Measurements from ENCODE around the gene GPC1. TPM values are rescaled to one million over a fixed set of nuclear protein-coding genes. Genes with fewer than 3 reads are reported as not detected.
A peak's percentile ranks its signal among the peaks of the same experiment; 100 is the strongest.

GPC1 gene
- total RNA-seq, 2 experiments from 2014 or later: 3.4 to 4.7 TPM

GRCh38 chr2:240434728-240435456, 571 bp upstream of the GPC1 start:
- Mint-ChIP-seq H3K4me1 (peaks cover 5% of the 10 kb centered on the region), H3K36me3 (no peaks in the 10 kb centered on the region), H3K9me3 (no peaks in the 10 kb centered on the region), H3K4me3 (peak overlapping the region; percentile 88), H3K27me3 (peaks cover 18% of the 10 kb centered on the region), H3K27ac (peak overlapping the region; percentile 76)
- ATAC-seq (ENCODE audit: low read depth) (peak; percentile 79), DNase-seq (peak; percentile 96)
- POLR2A ChIA-PET: no interaction called here

- Mint-ChIP-seq H3K4me3 (peak overlapping the region; percentile 52), H3K36me3 (no peaks in the 10 kb centered on the region)
- DNase-seq: peak; percentile 62
Observed at GRCh38 chr2:240435948-240436682, 652 bp downstream of the GPC1 start.

GRCh38 chr2:240436683-240437550, 1.5 kb downstream of the GPC1 start:
- Mint-ChIP-seq H3K36me3 (no peaks in the 10 kb centered on the region), H3K27me3 (peaks cover 17% of the 10 kb centered on the region), H3K4me1 (peaks cover 5% of the 10 kb centered on the region), H3K9me3 (no peaks in the 10 kb centered on the region), H3K27ac (no peak overlapping the region), H3K4me3 (peak overlapping the region; percentile 52)
- DNase-seq (no peak), ATAC-seq (ENCODE audit: low read depth) (no peak)
- POLR2A ChIA-PET: interaction anchor here (0.9 to 1.2 kb wide), 3 partner anchors 287 to 411 kb away, joined by 3 read pairs; no protein-coding TSS in a partner anchor

More at GRCh38 chr2:240435948-240436682, 652 bp downstream of the GPC1 start:
- Mint-ChIP-seq H3K27ac (no peak overlapping the region), H3K9me3 (no peaks in the 10 kb centered on the region), H3K27me3 (peaks cover 18% of the 10 kb centered on the region), H3K4me1 (peaks cover 5% of the 10 kb centered on the region)
- peak; percentile 12 for ATAC-seq (ENCODE audit: low read depth)
- POLR2A ChIA-PET: interaction anchor here (0.9 to 1.2 kb wide), 3 partner anchors 286 to 411 kb away, joined by 3 read pairs; no protein-coding TSS in a partner anchor

GRCh38 chr2:240437551-240437860, 2.0 kb downstream of the GPC1 start:
- peaks cover 5% of the 10 kb centered on the region for H3K4me1 Mint-ChIP-seq
- H3K27me3 Mint-ChIP-seq: peaks cover 16% of the 10 kb centered on the region
- H3K9me3 Mint-ChIP-seq: no peaks in the 10 kb centered on the region
- H3K4me3 Mint-ChIP-seq: no peak overlapping the region
- H3K36me3 Mint-ChIP-seq: no peaks in the 10 kb centered on the region
- DNase-seq (peak; percentile 34), ATAC-seq (ENCODE audit: low read depth) (no peak)
- no peak overlapping the region for H3K27ac Mint-ChIP-seq
- POLR2A ChIA-PET: no interaction called here

GRCh38 chr2:240437861-240438809, 2.7 kb downstream of the GPC1 start:
- no peak overlapping the region for H3K4me3 Mint-ChIP-seq

GRCh38 chr2:240438810-240439697, 3.6 kb downstream of the GPC1 start:
- peaks cover 16% of the 10 kb centered on the region for H3K27me3 Mint-ChIP-seq
- POLR2A ChIA-PET: no interaction called here
- DNase-seq: peak; percentile 30
- no peaks in the 10 kb centered on the region for H3K36me3 Mint-ChIP-seq
- no peak overlapping the region for H3K27ac Mint-ChIP-seq
- ATAC-seq (ENCODE audit: low read depth): no peak
- peaks cover 5% of the 10 kb centered on the region for H3K4me1 Mint-ChIP-seq
- H3K9me3 Mint-ChIP-seq: no peaks in the 10 kb centered on the region
- H3K4me3 Mint-ChIP-seq: no peak overlapping the region

More at GRCh38 chr2:240437861-240438809, 2.7 kb downstream of the GPC1 start:
- Mint-ChIP-seq H3K36me3 (no peaks in the 10 kb centered on the region), H3K27ac (no peak overlapping the region), H3K4me1 (peaks cover 5% of the 10 kb centered on the region), H3K9me3 (no peaks in the 10 kb centered on the region), H3K27me3 (peaks cover 16% of the 10 kb centered on the region)
- POLR2A ChIA-PET: no interaction called here
- DNase-seq (peak; percentile 85), ATAC-seq (ENCODE audit: low read depth) (peak; percentile 30)

DNA sequence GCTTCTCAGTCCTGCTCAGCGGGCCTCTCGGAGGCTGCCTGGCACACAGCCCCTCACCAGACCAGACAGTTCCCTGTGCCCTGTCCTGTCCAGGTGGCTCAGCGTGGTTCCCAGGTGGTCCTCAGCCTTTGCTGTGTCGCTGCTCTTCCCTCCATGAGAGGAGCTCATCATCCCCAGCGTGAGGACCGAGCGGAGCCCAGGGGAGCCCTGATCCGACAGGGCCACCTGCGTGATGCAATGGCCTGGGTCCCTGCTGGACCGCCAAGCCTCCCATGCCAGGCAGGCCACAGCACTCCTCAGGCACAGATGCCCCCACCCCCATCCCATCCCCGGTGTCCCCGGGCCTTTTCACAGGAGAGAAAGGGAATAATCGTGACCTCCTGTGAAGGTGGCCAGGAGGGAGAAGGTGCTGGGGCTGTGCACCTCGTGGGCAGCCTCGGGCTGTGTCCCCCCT, 4.3 kb downstream of the GPC1 start:
- Mint-ChIP-seq H3K9me3 (no peaks in the 10 kb centered on the region), H3K36me3 (no peaks in the 10 kb centered on the region), H3K4me1 (peaks cover 1% of the 10 kb centered on the region), H3K27ac (no peak overlapping the region), H3K4me3 (no peak overlapping the region), H3K27me3 (peaks cover 16% of the 10 kb centered on the region)
- no peak for DNase-seq
- no peak for ATAC-seq (ENCODE audit: low read depth)
- POLR2A ChIA-PET: no interaction called here

GRCh38 chr2:240440251-240440650, 4.8 kb downstream of the GPC1 start:
- DNase-seq (no peak), ATAC-seq (ENCODE audit: low read depth) (no peak)
- Mint-ChIP-seq H3K4me1 (peaks cover 1% of the 10 kb centered on the region), H3K27ac (no peak overlapping the region), H3K9me3 (no peaks in the 10 kb centered on the region), H3K36me3 (no peaks in the 10 kb centered on the region), H3K27me3 (peaks cover 16% of the 10 kb centered on the region), H3K4me3 (no peak overlapping the region)
- POLR2A ChIA-PET: no interaction called here

DNA sequence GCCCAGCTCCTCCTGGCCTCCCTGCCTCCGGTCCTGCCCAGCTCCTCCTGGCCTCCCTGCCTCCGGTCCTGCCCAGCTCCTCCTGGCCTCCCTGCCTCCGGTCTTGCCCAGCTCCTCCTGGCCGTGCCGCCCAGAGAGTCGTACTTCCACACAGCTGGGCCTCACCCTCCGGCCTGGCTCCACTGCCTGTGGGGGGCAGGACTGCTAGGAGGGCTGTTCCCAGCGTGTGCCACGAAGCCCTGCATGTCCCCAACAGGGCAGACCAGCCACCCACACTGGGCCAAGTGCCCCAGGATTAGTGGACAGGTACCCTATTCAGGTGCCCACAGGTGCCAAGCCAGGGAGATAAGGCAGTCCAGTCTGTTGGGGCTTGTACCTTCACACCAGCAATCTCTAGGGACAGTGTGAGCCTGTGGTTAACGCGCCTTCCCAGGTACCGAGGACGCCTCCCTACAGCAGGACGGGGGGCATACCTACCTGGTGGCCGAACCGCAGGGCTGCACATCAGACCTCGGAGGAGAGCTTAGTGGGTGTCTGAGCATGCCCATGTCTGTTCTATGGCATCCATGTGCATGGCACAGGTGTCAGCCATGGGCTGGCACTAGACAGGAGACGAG, 5.3 kb downstream of the GPC1 start:
- Mint-ChIP-seq H3K36me3 (no peaks in the 10 kb centered on the region), H3K4me3 (no peak overlapping the region), H3K9me3 (no peaks in the 10 kb centered on the region), H3K4me1 (peaks cover 1% of the 10 kb centered on the region), H3K27me3 (peaks cover 16% of the 10 kb centered on the region), H3K27ac (no peak overlapping the region)
- no peak for ATAC-seq (ENCODE audit: low read depth)
- no peak for DNase-seq
- POLR2A ChIA-PET: no interaction called here

DNA sequence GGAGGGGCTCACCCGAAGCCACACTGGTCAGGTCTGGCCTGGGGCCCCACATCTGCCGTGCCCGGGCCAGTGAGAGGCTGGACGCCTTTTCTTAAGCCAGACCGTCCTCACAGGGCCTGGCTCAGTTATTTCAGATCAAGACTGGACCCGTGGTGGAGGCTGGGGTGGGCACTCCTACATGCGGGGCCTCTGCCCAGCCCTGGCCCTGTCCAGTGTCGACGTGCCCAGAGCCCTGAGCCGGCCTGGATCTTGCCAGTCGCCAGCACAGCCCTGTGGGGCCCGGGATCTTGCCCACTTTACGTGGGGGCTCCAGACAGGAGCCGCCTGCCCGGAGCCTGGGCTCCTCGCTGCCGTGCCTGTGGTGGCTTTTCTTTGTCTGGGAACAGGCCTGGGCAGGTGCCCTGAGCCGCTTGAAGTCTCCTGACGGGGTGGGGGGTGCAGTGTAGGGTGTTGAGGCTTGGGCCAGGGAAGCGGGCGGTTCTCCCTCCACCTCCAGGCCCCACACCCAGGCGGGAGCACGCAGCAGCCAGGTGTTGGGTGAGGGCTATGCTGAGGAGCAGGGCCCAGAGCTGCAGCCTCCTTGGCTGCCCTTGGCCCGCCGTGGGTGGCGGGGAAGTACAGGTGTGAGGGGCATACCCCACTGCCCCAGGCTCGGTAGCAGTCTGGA, 6.0 kb downstream of the GPC1 start:
- no peaks in the 10 kb centered on the region for H3K36me3 Mint-ChIP-seq
- H3K27me3 Mint-ChIP-seq: peaks cover 16% of the 10 kb centered on the region
- H3K4me3 Mint-ChIP-seq: no peak overlapping the region
- H3K9me3 Mint-ChIP-seq: no peaks in the 10 kb centered on the region
- ATAC-seq (ENCODE audit: low read depth): no peak
- POLR2A ChIA-PET: no interaction called here
- DNase-seq: no peak
- H3K4me1 Mint-ChIP-seq: peaks cover 1% of the 10 kb centered on the region
- no peak overlapping the region for H3K27ac Mint-ChIP-seq

DNA sequence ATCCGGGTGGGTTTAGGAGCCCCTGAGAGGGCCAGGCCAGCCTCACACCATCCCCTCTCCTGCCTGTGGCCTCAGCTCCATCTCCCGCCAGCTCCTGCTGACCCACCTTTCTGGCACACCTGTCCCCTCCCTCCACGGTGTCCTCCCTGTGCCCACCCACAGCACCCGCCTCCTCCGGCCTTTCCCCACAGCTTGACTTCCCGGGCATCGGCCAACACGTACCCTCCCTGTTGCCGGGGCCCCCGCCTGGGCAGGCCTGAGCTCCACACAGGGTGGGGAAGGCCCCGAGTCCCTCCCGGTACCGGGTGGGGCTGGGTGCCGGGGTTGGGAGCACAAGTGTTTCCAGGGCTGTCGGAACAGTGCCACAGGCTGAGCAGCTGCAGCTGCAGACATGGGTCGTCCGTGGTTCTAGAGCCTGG, 6.5 kb downstream of the GPC1 start:
- DNase-seq (no peak), ATAC-seq (ENCODE audit: low read depth) (no peak)
- POLR2A ChIA-PET: no interaction called here
- Mint-ChIP-seq H3K36me3 (no peaks in the 10 kb centered on the region), H3K4me1 (peaks cover 1% of the 10 kb centered on the region), H3K27ac (no peak overlapping the region), H3K9me3 (no peaks in the 10 kb centered on the region), H3K27me3 (peaks cover 13% of the 10 kb centered on the region), H3K4me3 (no peak overlapping the region)
